HG02798 (cell line): ENCODE results near the gene RBM34.
A peak's percentile ranks its signal among the peaks of the same experiment; 100 is the strongest.

Source experiments
- ATAC-seq: cut with Tn5 transposase; IDR thresholded peaks from one replicate; pipeline ENCODE4 v1.9.1; 2021; ENCODE audit warnings: mild to moderate bottlenecking; ENCODE audit not compliant: unreplicated experiment, poor library complexity

Gene RBM34

GRCh38 chr1:235156740-235157139 is 4.3 kb downstream of the RBM34 start:
- no peak for ATAC-seq

GRCh38 chr1:235156265-235156664 is 4.8 kb downstream of the RBM34 start:
- no peak for ATAC-seq

- no peak for ATAC-seq
Measured at GRCh38 chr1:235152235-235152634, 8.8 kb downstream of the RBM34 start.

GRCh38 chr1:235151033-235151432 is 10.0 kb downstream of the RBM34 start:
- no peak for ATAC-seq

DNA sequence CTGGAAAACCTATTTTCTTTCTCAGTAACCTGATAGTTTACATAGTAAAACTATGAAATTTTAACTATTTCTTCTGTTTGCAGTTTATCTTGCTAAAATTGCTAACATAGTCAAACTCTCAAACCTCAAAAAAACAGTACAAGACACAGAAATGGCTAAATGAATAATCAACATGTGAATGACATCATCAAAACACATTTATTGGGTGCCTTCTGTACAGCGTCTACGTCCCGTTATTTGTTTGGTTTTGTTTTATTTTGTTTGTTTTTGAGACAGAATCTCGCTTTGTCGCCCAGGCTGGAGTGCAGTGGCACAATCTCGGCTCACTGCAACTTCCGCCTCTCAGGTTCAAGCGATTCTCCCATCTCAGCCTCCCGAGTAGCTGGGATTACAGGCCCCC is 11.2 kb downstream of the RBM34 start:
- no peak for ATAC-seq

DNA sequence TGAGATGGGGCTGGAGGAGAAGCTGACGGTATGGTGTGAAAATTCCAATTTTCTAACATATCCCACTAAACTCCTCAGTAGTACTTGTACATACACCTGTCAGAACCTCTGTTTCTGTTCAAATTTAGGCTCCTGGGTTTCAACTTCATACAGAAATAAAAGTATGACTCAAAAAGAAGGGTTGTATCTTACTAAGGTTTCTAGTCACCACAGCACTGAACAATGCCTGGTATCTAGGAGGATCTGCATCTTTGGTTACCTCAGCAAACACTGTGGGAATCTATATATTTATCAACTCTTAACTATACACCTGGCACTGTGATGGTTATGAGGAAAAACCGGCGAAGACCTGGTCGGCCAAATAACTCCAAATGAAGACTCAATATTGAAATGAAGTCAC is 13.8 kb downstream of the RBM34 start:
- ATAC-seq, result no peak

DNA sequence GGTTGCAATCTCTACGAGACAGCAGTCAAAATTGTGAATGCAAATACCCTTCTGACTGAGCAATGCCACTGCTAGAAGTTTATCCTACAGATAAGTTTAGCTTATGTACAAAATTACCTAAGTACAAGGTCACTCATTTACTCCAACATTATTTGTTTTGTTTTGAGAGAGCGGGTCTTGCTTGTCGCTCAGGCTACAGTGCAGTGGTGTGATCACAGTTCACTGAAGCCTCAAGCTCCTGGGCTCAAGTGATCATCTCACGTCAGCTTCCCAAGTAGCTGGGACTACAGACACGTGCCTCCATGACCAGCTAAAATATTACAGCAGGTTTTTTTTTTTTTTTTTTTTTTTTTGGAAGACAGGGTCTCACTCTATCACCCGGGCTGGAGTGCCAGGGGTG is 15.4 kb downstream of the RBM34 start:
- no peak for ATAC-seq

DNA sequence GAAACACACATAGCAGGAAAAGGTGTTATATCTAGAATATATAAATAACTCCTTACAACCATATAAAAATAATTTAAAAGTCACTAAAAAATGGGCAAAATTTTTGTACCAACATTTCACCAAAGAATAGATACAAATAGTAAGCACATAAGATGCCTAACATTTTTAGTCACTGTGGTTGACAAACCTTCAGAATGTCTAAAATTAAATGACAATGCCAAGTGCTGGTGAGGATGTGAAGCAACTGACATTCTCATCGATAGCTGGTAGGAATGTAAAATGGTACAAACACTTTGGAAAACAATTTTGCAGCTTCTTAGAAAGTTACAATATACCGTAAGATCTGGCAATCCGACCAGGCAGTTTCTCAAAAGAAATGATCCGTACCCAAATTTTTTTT is 18.1 kb downstream of the RBM34 start:
- no peak for ATAC-seq

- ATAC-seq, result no peak
Measured at GRCh38 chr1:235139315-235139714, 21.7 kb downstream of the RBM34 start.

DNA sequence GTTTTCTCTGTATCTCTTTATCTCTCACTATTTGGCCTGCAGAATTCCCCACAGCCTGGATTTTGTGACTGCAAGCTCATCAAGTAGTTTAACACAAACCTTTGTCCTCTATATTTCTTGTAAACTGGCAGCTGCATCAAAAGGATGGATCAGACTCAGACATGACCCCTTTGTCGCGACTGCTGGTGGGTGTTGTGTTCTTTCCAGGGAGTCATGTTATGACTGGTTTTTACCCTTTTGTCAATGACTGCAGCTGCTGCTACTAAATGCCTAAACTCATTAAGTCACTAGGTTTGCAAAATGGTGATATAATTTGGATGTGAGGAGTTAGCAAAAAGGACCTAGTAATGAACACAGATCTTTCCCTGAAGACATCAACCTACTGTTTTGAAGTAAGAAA is 22.2 kb downstream of the RBM34 start:
- no peak for ATAC-seq

DNA sequence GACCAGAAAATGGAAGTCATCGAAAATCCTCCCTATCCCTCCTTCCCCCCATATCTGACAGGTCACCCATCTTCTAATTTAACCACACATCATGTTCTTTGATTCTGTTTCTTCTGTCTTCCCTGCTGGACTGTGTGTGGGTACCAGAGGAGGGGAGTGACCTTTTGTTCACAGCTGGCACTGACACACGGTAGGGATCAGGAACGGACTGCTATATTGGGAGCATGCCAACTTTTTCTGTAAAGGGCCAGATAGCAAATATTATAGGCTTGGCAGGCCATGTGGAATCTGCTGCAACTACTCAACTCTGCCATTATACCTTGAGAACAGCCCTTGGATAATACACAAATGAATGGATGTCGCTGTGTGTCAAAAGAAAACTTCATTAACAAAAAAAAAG is 24.9 kb downstream of the RBM34 start:
- ATAC-seq, result no peak

DNA sequence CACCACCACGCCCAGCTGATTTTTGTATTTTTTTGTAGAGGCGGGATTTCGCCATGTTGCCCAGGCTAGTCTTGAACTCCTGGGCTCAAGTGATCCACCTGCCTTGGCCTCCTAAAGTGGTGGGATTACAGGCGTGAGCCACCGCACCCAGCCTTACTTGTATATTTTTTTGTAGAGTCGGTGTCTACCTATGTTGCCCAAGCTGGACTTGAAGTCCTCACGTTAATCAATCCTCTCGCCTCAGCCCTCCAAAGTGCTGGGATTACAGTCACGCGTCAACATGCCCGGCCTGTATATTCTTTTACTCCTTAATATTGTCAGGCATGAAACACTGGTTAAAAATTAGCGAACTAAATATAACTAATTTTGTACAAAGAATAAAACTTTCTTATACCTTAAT is 26.9 kb downstream of the RBM34 start:
- ATAC-seq, result no peak

DNA sequence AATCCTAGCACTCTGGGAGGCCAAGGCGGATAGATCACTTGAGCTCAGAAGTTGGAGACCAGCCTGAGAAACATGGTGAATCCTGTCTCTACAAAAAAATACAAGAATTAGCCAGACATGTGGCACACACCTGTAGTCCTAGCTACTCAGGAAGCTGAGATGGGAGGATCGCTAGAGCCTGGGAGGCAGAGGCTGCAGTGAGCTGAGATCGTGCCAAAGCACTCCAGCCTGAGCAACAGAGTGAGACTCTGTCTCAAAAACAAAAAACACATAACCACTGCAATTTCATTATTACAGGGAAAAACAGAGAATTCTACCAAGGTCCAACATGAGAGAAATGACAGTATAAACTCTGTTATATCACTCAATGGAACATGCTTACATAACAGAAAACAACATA is 28.0 kb downstream of the RBM34 start:
- ATAC-seq, result no peak

- no peak for ATAC-seq
Measured at GRCh38 chr1:235131961-235132360, 29.1 kb downstream of the RBM34 start.

- ATAC-seq, result no peak
Measured at GRCh38 chr1:235130766-235131270, 30.2 kb downstream of the RBM34 start.

DNA sequence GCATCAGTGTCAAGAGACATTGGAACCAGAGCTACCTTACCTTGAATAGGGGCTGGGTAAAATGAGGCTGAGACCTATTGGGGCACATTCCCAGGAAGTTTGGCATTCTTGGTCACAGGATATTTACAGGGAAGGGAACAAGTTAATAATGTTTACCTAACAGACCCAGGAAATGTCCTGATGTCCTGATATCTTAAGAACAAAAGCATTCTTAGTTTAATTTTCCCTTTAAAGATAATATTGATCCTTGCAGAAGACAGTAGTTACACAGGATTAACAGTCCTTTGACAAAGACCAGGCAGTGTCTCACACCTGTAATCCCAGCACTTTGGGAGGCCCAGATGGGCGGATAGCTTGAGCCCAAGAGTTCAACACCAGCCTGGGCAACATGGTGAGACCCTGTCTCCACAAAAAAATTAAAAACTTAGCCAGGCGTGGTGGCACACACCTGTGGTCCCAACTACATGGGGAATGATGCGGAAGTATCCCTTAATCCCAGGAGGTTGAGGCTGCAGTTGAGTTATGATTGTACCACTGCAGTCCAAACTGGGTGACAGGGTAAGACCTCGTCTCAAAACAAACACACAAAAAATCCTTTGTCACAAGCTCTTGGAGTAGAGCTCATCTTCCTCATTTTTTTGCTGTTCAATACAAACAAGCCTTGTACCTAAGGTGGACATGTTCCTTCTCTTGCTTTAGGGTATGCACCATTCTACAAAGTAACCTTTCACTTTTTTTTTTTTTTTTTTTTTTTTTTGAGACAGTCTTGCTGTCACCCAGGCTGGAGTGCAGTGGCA is 31.1 kb downstream of the RBM34 start:
- no peak for ATAC-seq

- peak; percentile 96 for ATAC-seq
Measured at GRCh38 chr1:235128456-235129328, 32.4 kb downstream of the RBM34 start, which contains the start of gene TOMM20. Gene TOMM20, minus strand, starts transcription at chr1:235128837. Its CDS starts 122 bp downstream, at chr1:235128715.

- ATAC-seq, result no peak
Measured at GRCh38 chr1:235127732-235128455, 33.2 kb downstream of the RBM34 start.

GRCh38 chr1:235127203-235127602 is 33.8 kb downstream of the RBM34 start:
- ATAC-seq, result no peak

DNA sequence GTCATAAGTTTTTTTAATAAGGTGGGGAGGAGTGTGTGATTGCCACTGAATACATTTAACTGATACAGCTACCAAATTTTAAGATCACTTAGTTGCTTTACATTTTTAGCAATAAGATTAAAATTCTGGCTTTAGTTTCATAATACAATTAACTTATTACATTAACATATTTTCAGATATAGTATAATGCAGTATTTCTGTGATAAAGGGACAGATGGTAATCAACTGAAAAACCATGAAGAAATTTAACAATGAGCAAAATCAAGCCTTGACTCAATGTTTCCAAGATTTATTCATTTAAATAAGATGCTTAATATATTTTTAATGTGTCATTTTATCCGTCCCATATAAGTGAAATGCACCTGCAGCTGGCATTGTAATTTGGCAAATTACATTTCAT is 36.4 kb downstream of the RBM34 start:
- no peak for ATAC-seq

- ATAC-seq, result no peak
Measured at GRCh38 chr1:235124111-235124510, 36.9 kb downstream of the RBM34 start.
